Karpas-422 (cell line): ENCODE measurements around the gene TMEM131. TPM values are rescaled to one million over a fixed set of nuclear protein-coding genes. Genes with fewer than 3 reads are reported as not detected.

Experiments used
- DNase-seq: peaks from one replicate; pipeline ENCODE4 v3.0.0-alpha.2; 2015
- H2AFZ ChIP-seq: fragments of 200-600 bp; sonication (generic); 2 replicates; pipeline ENCODE4 v1.6.1; 2014; ENCODE audit warnings: antibody characterized with exemption, low read length, mixed read lengths
- H3K27ac ChIP-seq: fragments of 200-600 bp; sonication (generic); 2 replicates; pipeline ENCODE4 v1.5.1; 2014; ENCODE audit warnings: mild to moderate bottlenecking, low read length, moderate library complexity
- H3K27me3 ChIP-seq: fragments of 200-600 bp; sonication (generic); 2 replicates; pipeline ENCODE4 v1.6.1; 2014; ENCODE audit warnings: low read length, mixed read lengths
- H3K36me3 ChIP-seq: fragments of 200-600 bp; sonication (generic); 2 replicates; pipeline ENCODE4 v1.6.1; 2014; ENCODE audit warnings: low read length, mixed read lengths; ENCODE audit not compliant: insufficient read depth
- H3K4me1 ChIP-seq: fragments of 200-600 bp; sonication (generic); 2 replicates; pipeline ENCODE4 v1.6.1; 2014; ENCODE audit warnings: mild to moderate bottlenecking, low read length, mixed read lengths
- H3K4me2 ChIP-seq: fragments of 200-600 bp; sonication (generic); 2 replicates; pipeline ENCODE4 v1.6.1; 2014; ENCODE audit warnings: low read length, low read depth, mild to moderate bottlenecking; ENCODE audit not compliant: poor library complexity, severe bottlenecking
- H3K4me3 ChIP-seq: fragments of 200-600 bp; sonication (generic); 2 replicates; pipeline ENCODE4 v1.5.1; 2014; ENCODE audit warnings: mild to moderate bottlenecking, antibody characterized with exemption, low read length, mixed read lengths
- H3K79me2 ChIP-seq: fragments of 200-600 bp; sonication (generic); 2 replicates; pipeline ENCODE4 v1.6.1; 2014; ENCODE audit warnings: mild to moderate bottlenecking, low read length, mixed read lengths
- H3K9ac ChIP-seq: fragments of 200-600 bp; sonication (generic); 2 replicates; pipeline ENCODE4 v1.6.0; 2014; ENCODE audit warnings: low read length
- H3K9me2 ChIP-seq: fragments of 200-600 bp; sonication (generic), shearing (Covaris generic); replicated peaks from 2 replicates; pipeline ENCODE4 v1.6.0; 2014; ENCODE audit warnings: mild to moderate bottlenecking, low read length, moderate library complexity; ENCODE audit not compliant: insufficient read depth
- H3K9me3 ChIP-seq: fragments of 300-700, 200-600 bp; sonication (generic); 2 replicates; pipeline ENCODE4 v1.6.1; 2014; ENCODE audit warnings: low read length, mixed read lengths
- H4K20me1 ChIP-seq: fragments of 200-600 bp; sonication (generic); 2 replicates; pipeline ENCODE4 v1.6.1; 2014; ENCODE audit warnings: mild to moderate bottlenecking, antibody characterized with exemption, low read length, low read depth; ENCODE audit not compliant: insufficient read depth
- total RNA-seq: library from RNA; depleted of rRNA; stranded (reverse); fragments of >200 nt; shearing (Covaris generic); gene quantifications from 2 replicates; pipeline ENCODE4 v1.2.3, GENCODE V29; 2014; ENCODE audit warnings: low replicate concordance

The TMEM131 gene
- total RNA-seq, 1 experiment from 2014 or later, result 20.9 TPM

- Histone ChIP-seq H3K79me2 (no peaks in the 10 kb centered on the region), H3K9me3 (no peaks in the 10 kb centered on the region)
These were observed 209.9 kb downstream of the TMEM131 start for GRCh38 chr2:97785818-97786217.

GRCh38 chr2:97784953-97785352, 210.8 kb downstream of the TMEM131 start:
- Histone ChIP-seq H2AFZ (no peak overlapping the region), H3K27ac (no peak overlapping the region)

More at GRCh38 chr2:97785818-97786217, 209.9 kb downstream of the TMEM131 start:
- H3K36me3 ChIP-seq, result no peaks in the 10 kb centered on the region
- no peak overlapping the region for H2AFZ ChIP-seq
- DNase-seq, result no peak
- no peak overlapping the region for H3K27ac ChIP-seq
- H3K9ac ChIP-seq, result no peak overlapping the region
- H4K20me1 ChIP-seq, result no peaks in the 10 kb centered on the region
- H3K4me1 ChIP-seq, result no peaks in the 10 kb centered on the region
- no peak overlapping the region for H3K4me3 ChIP-seq
- no peaks in the 10 kb centered on the region for H3K27me3 ChIP-seq
- H3K4me2 ChIP-seq, result no peak overlapping the region
- H3K9me2 ChIP-seq, result no peaks in the 10 kb centered on the region

DNA sequence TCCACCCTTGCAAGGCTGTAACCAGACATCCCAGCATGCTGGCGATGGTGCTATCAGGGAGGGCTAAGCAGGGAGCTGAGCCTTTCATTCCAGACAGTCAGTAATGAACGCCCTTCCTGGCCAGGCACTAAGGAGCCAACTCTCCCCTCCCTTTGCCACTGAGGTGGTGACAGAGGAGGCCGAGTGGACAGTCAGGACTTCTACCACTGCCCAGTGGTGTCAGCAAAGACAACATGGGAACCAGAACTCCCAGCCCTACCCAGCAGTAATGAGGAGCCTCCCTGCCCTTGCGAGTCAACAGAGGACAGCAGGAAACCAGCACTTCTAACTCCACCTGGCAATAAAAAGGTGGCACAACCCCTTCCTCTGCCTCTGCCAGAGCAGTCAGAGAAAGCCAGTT, 213.8 kb downstream of the TMEM131 start:
- Histone ChIP-seq H3K9me3 (no peaks in the 10 kb centered on the region), H3K27me3 (no peaks in the 10 kb centered on the region), H3K4me2 (no peak overlapping the region), H2AFZ (no peak overlapping the region), H3K4me1 (no peaks in the 10 kb centered on the region), H3K36me3 (no peaks in the 10 kb centered on the region), H3K27ac (no peak overlapping the region), H3K79me2 (no peaks in the 10 kb centered on the region), H3K9me2 (no peaks in the 10 kb centered on the region), H3K9ac (no peak overlapping the region), H3K4me3 (no peak overlapping the region), H4K20me1 (no peaks in the 10 kb centered on the region)
- no peak for DNase-seq

More at GRCh38 chr2:97784953-97785352, 210.8 kb downstream of the TMEM131 start:
- H3K4me2 ChIP-seq, result no peak overlapping the region
- no peak for DNase-seq
- H4K20me1 ChIP-seq, result no peaks in the 10 kb centered on the region
- H3K4me3 ChIP-seq, result no peak overlapping the region
- H3K9me2 ChIP-seq, result no peaks in the 10 kb centered on the region
- H3K36me3 ChIP-seq, result no peaks in the 10 kb centered on the region
- no peaks in the 10 kb centered on the region for H3K27me3 ChIP-seq
- no peaks in the 10 kb centered on the region for H3K4me1 ChIP-seq
- no peaks in the 10 kb centered on the region for H3K79me2 ChIP-seq
- H3K9ac ChIP-seq, result no peak overlapping the region
- H3K9me3 ChIP-seq, result no peaks in the 10 kb centered on the region

DNA sequence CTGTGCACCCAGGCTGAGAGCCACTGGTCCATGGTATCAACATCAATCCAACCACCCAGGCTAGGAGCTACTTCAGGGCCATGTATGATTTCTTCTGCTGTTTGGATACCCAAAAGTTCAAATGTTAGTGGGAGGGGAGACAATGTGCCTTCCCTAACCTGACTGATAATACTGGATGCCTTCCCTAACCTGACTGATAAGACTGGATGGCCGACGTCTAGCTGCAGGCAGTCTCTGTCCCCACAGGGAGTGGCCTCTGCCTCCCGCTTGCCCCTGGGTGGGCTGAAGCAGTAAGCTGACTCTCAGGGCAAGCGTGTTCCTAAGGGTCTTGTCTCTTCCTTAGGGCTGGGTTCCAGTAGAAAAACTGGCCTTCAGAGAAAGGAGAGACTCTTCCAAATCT, 216.6 kb downstream of the TMEM131 start:
- Histone ChIP-seq H3K4me1 (no peaks in the 10 kb centered on the region), H3K27me3 (no peaks in the 10 kb centered on the region), H3K9me2 (no peaks in the 10 kb centered on the region), H3K4me2 (no peak overlapping the region), H3K4me3 (no peak overlapping the region), H3K9me3 (no peaks in the 10 kb centered on the region), H3K27ac (no peak overlapping the region), H3K79me2 (no peaks in the 10 kb centered on the region), H3K36me3 (no peaks in the 10 kb centered on the region), H4K20me1 (no peaks in the 10 kb centered on the region), H2AFZ (no peak overlapping the region), H3K9ac (no peak overlapping the region)
- no peak for DNase-seq

GRCh38 chr2:97775074-97775473, 220.7 kb downstream of the TMEM131 start:
- Histone ChIP-seq H3K36me3 (no peaks in the 10 kb centered on the region), H3K9me2 (no peaks in the 10 kb centered on the region)

DNA sequence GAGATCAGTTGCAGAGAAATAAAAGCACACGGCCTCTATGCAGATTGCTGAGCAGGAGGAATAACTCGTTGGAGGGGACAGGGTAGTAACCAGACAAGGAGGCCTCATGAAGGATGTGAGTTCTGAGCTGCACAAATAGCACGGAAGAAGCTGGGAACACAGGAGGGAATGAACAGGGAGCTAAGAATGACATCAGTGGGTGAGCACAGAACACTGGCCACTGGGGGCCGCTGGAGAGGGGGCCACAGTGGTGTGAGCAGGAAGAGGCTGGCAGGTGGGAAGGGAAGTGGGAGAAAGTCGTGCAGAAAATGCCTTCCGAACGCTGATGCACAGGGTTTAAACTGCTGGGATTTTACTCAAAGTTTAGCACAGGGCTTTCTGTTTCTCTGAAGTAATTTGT, 221.3 kb downstream of the TMEM131 start:
- no peaks in the 10 kb centered on the region for H3K9me3 ChIP-seq
- H2AFZ ChIP-seq, result no peak overlapping the region
- H3K27ac ChIP-seq, result no peak overlapping the region
- H4K20me1 ChIP-seq, result no peaks in the 10 kb centered on the region
- no peaks in the 10 kb centered on the region for H3K4me1 ChIP-seq
- H3K79me2 ChIP-seq, result no peaks in the 10 kb centered on the region
- H3K36me3 ChIP-seq, result no peaks in the 10 kb centered on the region
- no peak overlapping the region for H3K4me3 ChIP-seq
- H3K27me3 ChIP-seq, result no peaks in the 10 kb centered on the region
- no peak overlapping the region for H3K9ac ChIP-seq
- no peaks in the 10 kb centered on the region for H3K9me2 ChIP-seq
- no peak for DNase-seq
- H3K4me2 ChIP-seq, result no peak overlapping the region

More at GRCh38 chr2:97775074-97775473, 220.7 kb downstream of the TMEM131 start:
- Histone ChIP-seq H3K4me3 (no peak overlapping the region), H3K79me2 (no peaks in the 10 kb centered on the region), H3K4me1 (no peaks in the 10 kb centered on the region), H2AFZ (no peak overlapping the region), H3K9ac (no peak overlapping the region), H3K4me2 (no peak overlapping the region), H3K27me3 (no peaks in the 10 kb centered on the region), H4K20me1 (no peaks in the 10 kb centered on the region), H3K27ac (no peak overlapping the region), H3K9me3 (no peaks in the 10 kb centered on the region)
- no peak for DNase-seq

- no peak overlapping the region for H3K9ac ChIP-seq
- no peaks in the 10 kb centered on the region for H3K36me3 ChIP-seq
- H3K4me3 ChIP-seq, result no peak overlapping the region
- no peaks in the 10 kb centered on the region for H3K9me3 ChIP-seq
- H3K27ac ChIP-seq, result no peak overlapping the region
- H4K20me1 ChIP-seq, result no peaks in the 10 kb centered on the region
- no peaks in the 10 kb centered on the region for H3K79me2 ChIP-seq
- H3K9me2 ChIP-seq, result no peaks in the 10 kb centered on the region
- no peaks in the 10 kb centered on the region for H3K27me3 ChIP-seq
- no peak overlapping the region for H2AFZ ChIP-seq
- H3K4me1 ChIP-seq, result peaks cover 9% of the 10 kb centered on the region
- DNase-seq, result no peak
- H3K4me2 ChIP-seq, result no peak overlapping the region
These were observed 225.3 kb downstream of the TMEM131 start for GRCh38 chr2:97770445-97770844.

- no peak overlapping the region for H3K9ac ChIP-seq
- no peaks in the 10 kb centered on the region for H3K79me2 ChIP-seq
- H4K20me1 ChIP-seq, result no peaks in the 10 kb centered on the region
- no peak overlapping the region for H3K4me3 ChIP-seq
- H3K27me3 ChIP-seq, result no peaks in the 10 kb centered on the region
- no peaks in the 10 kb centered on the region for H3K9me2 ChIP-seq
- H3K4me2 ChIP-seq, result no peak overlapping the region
- no peaks in the 10 kb centered on the region for H3K9me3 ChIP-seq
- no peaks in the 10 kb centered on the region for H3K36me3 ChIP-seq
- no peak overlapping the region for H3K27ac ChIP-seq
- peaks cover 9% of the 10 kb centered on the region for H3K4me1 ChIP-seq
- no peak overlapping the region for H2AFZ ChIP-seq
- DNase-seq, result no peak
These were observed 226.0 kb downstream of the TMEM131 start for GRCh38 chr2:97769711-97770110.

DNA sequence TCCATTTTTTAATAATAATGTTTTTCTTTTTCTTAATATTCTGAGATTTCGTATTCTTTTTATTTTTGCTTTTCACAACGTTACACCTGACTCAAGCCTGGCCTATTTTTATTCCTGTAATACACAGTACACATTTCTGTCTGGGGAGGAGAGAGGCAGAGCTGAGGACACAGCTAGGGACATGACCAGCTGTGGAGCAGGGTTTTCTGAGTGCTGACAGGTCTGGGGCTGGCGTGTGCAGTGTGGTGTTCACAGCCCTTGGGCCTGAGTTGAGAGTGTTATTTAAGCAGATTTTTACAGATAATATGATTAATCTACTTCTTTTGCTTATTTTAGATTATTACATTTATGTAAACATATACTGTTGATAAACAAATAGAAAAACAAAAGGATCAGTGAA, 226.4 kb downstream of the TMEM131 start:
- no peaks in the 10 kb centered on the region for H3K36me3 ChIP-seq
- H3K79me2 ChIP-seq, result no peaks in the 10 kb centered on the region
- no peaks in the 10 kb centered on the region for H3K9me2 ChIP-seq
- no peaks in the 10 kb centered on the region for H4K20me1 ChIP-seq
- H3K9ac ChIP-seq, result no peak overlapping the region
- no peak overlapping the region for H3K4me3 ChIP-seq
- H3K27ac ChIP-seq, result no peak overlapping the region
- no peaks in the 10 kb centered on the region for H3K27me3 ChIP-seq
- no peak for DNase-seq
- H3K4me2 ChIP-seq, result no peak overlapping the region
- peaks cover 9% of the 10 kb centered on the region for H3K4me1 ChIP-seq
- no peaks in the 10 kb centered on the region for H3K9me3 ChIP-seq
- no peak overlapping the region for H2AFZ ChIP-seq
